ENCODE measurements around the gene ANKS6.
A peak's percentile ranks its signal among the peaks of the same experiment; 100 is the strongest.

GRCh38 chr9:98755006-98755618 is 41.2 kb downstream of the ANKS6 start:
- no peak for TF ChIP-seq EZH2phosphoT487 (IDR thresholded peaks at IDR 0.05; ENCODE audit: unreplicated experiment)
- no peak for TF ChIP-seq EZH2 (IDR thresholded peaks at IDR 0.05; ENCODE audit: low read depth, unreplicated experiment)
- TF ChIP-seq CTCF (conservative IDR thresholded peaks at IDR 0.05; ENCODE audit: low read depth in 2 of 2): peak in 1 of 2 experiments; percentile 42; a peak in 2 of 4 replicates
- no peak for TF ChIP-seq POLR2AphosphoS5 (IDR thresholded peaks at IDR 0.05; ENCODE audit: low read depth)
- no peak for TF ChIP-seq ZNF114 (CRISPR knock-in tag; IDR thresholded peaks at IDR 0.05)
- no peak for TF ChIP-seq ZNF462 (CRISPR knock-in tag; IDR thresholded peaks at IDR 0.05)
- no peak for TF ChIP-seq STAT1 (IDR thresholded peaks at IDR 0.05; ENCODE audit: unreplicated experiment)
